Caco-2 (cell line): Measurements from ENCODE around the gene SPEM2. TPM values are rescaled to one million over a fixed set of nuclear protein-coding genes. Genes with fewer than 3 reads are reported as not detected.

Experiments used
- BruUV-seq: library from RNA; stranded (reverse); fragments of 400-500 nt; replicated peaks from 2 replicates; lab custom pipeline; 2021; lab: Mats Ljungman, UMichigan
- CTCF ChIA-PET: fragments of 300-600 bp; sonication (Branson Sonifier 250); formaldehyde crosslinking; loops from one replicate; lab custom pipeline; 2022; ENCODE audit warnings: antibody characterized with exemption; lab: Charles Lee
- POLR2A ChIA-PET: fragments of 300-600 bp; sonication (Branson Sonifier 250); formaldehyde crosslinking; loops from one replicate; lab custom pipeline; 2022; ENCODE audit warnings: antibody characterized with exemption; lab: Charles Lee
- DNase-seq, 2 experiments: peaks; one replicate each; pipeline versions ENCODE4 v3.0.0 to v3.0.0-alpha.2; 2020 to 2022
- H3K27me3 ChIP-seq: replicated peaks from 2 replicates; pipeline ENCODE4 v1.6.0; 2011; ENCODE audit warnings: low read length; ENCODE audit not compliant: control insufficient read depth, insufficient read depth
- H3K36me3 ChIP-seq: 2 replicates; pipeline ENCODE4 v1.5.1; 2011; ENCODE audit warnings: low read length; ENCODE audit not compliant: control insufficient read depth, insufficient read depth
- H3K4me1 ChIP-seq: fragments of 250-450 bp; sonication (Bioruptor Pico); 2 replicates; pipeline ENCODE4 v1.5.1; 2020; ENCODE audit warnings: mild to moderate bottlenecking
- H3K4me3 ChIP-seq: 2 replicates; pipeline ENCODE4 v1.5.1; 2011; ENCODE audit warnings: low read depth, mild to moderate bottlenecking, control low read depth, low read length
- H3K9me3 ChIP-seq: fragments of 250-450 bp; sonication (Bioruptor Pico); 2 replicates; pipeline ENCODE4 v1.5.1; 2020; ENCODE audit warnings: mild to moderate bottlenecking, moderate library complexity
- H3K27ac Mint-ChIP-seq: one replicate; pipeline ENCODE4 v1.8.0; 2022; ENCODE audit warnings: mixed read lengths; ENCODE audit not compliant: unreplicated experiment
- H3K27me3 Mint-ChIP-seq: one replicate; pipeline ENCODE4 v1.8.0; 2022; ENCODE audit warnings: mixed read lengths; ENCODE audit not compliant: insufficient read depth, unreplicated experiment
- H3K36me3 Mint-ChIP-seq: one replicate; pipeline ENCODE4 v1.8.0; 2022; ENCODE audit warnings: mild to moderate bottlenecking, mixed read lengths; ENCODE audit not compliant: insufficient read depth, unreplicated experiment
- H3K4me1 Mint-ChIP-seq: one replicate; pipeline ENCODE4 v1.8.0; 2022; ENCODE audit warnings: low read depth, mixed read lengths; ENCODE audit not compliant: unreplicated experiment
- H3K4me3 Mint-ChIP-seq: one replicate; pipeline ENCODE4 v1.8.0; 2022; ENCODE audit warnings: mild to moderate bottlenecking, moderate library complexity, mixed read lengths; ENCODE audit not compliant: unreplicated experiment
- H3K9me3 Mint-ChIP-seq: one replicate; pipeline ENCODE4 v1.8.0; 2022; ENCODE audit warnings: mixed read lengths; ENCODE audit not compliant: unreplicated experiment
- intact Hi-C: fragments of 100-400 bp; cut with micrococcal nuclease; formaldehyde crosslinking; loops from one replicate; pipeline ENCODE4 v1.10.0; 2022; ENCODE audit not compliant: unreplicated experiment
- total RNA-seq: library from RNA; stranded (reverse); gene quantifications from 2 replicates; pipeline ENCODE4 v1.2.3, GENCODE V29; 2022
- TF ChIP-seq, protein P1 (sequence below), 2 experiments: fragments of 200-600 bp in 1 of 2; IDR thresholded peaks; 1 replicate in 1 of 2; 2 replicates in 1 of 2; pipeline versions ENCODE4 v1.5.1 to v1.8.0; 2011 to 2022; ENCODE audit warnings: antibody characterized with exemption in 1 of 2, control low read depth in 1 of 2, inconsistent platforms in 1 of 2, low read depth in 1 of 2, low read length in 1 of 2, mild to moderate bottlenecking in 1 of 2, moderate library complexity in 1 of 2; ENCODE audit not compliant: insufficient read depth in 1 of 2, severe bottlenecking in 1 of 2, unreplicated experiment in 1 of 2

The SPEM2 gene
- total RNA-seq, 1 experiment from 2014 or later: not detected

DNA sequence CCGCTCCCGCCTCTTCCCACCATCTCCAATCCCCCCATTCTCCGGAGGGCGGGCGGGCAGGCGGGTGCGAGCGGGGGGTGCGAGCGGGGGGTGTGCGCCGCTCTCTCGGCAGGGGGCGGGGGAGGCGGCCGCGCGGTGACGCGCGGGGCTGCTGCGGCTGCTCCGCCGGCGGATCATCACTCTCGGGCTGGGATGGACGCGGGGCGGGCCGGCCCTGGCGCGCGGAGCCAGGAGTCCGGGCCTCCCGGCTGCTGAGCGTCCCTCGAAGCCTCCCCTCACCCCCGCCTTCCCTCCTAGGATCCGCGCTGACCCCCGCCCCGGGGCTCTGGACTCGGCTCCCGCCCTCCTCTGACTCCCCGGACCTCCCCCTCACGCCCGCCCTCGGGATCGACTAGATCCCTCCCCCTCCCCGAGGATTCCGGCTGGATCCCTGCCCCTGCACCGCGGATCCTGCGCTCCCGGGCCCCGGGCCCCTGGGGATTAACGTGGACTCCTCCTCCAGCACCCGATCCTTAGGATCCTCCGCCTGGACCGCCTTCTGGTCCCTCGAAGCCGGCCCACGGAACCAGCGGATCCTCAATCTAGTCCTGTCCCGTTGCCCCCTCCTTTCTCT, 20.6 kb upstream of the SPEM2 start:
- Mint-ChIP-seq H3K4me3 (peak overlapping the region; percentile 76), H3K36me3 (peaks cover 6% of the 10 kb centered on the region), H3K4me1 (peaks cover 8% of the 10 kb centered on the region), H3K27me3 (no peaks in the 10 kb centered on the region), H3K9me3 (no peaks in the 10 kb centered on the region), H3K27ac (peak overlapping the region; percentile 76)
- H3K9me3 ChIP-seq: no peaks in the 10 kb centered on the region
- no peaks in the 10 kb centered on the region for H3K27me3 ChIP-seq
- CTCF ChIA-PET: interaction anchor here (0.9 to 1.8 kb wide), 6 partner anchors 11 to 312 kb away, joined by 3 to 15 read pairs (median 6); partner anchors contain the start of genes DNAH2, NEURL4, PLSCR3 and TMEM102
- no peaks in the 10 kb centered on the region for H3K36me3 ChIP-seq
- peak; percentile 34 to 37 for DNase-seq
- H3K4me3 ChIP-seq: peak overlapping the region; percentile 53
- POLR2A ChIA-PET: interaction anchor here (0.7 to 2.4 kb wide), 9 partner anchors 11 to 179 kb away, joined by 3 to 38 read pairs (median 3); partner anchors contain the start of genes MPDU1, PLSCR3, POLR2A and SLC2A4
- no peaks in the 10 kb centered on the region for H3K4me1 ChIP-seq
- TF ChIP-seq, protein P1, sequence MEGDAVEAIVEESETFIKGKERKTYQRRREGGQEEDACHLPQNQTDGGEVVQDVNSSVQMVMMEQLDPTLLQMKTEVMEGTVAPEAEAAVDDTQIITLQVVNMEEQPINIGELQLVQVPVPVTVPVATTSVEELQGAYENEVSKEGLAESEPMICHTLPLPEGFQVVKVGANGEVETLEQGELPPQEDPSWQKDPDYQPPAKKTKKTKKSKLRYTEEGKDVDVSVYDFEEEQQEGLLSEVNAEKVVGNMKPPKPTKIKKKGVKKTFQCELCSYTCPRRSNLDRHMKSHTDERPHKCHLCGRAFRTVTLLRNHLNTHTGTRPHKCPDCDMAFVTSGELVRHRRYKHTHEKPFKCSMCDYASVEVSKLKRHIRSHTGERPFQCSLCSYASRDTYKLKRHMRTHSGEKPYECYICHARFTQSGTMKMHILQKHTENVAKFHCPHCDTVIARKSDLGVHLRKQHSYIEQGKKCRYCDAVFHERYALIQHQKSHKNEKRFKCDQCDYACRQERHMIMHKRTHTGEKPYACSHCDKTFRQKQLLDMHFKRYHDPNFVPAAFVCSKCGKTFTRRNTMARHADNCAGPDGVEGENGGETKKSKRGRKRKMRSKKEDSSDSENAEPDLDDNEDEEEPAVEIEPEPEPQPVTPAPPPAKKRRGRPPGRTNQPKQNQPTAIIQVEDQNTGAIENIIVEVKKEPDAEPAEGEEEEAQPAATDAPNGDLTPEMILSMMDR (IDR thresholded peaks at IDR 0.05; ENCODE audit: insufficient read depth in 1 of 2, low read depth in 1 of 2, low read length in 1 of 2, severe bottlenecking in 1 of 2, unreplicated experiment in 1 of 2): no peak
- intact Hi-C loops: loop anchor here (1.0 to 2.0 kb wide), 3 partner anchors 25 to 54 kb away; partner anchors contain the start of gene TMEM102
- no TSS peak for BruUV-seq

DNA sequence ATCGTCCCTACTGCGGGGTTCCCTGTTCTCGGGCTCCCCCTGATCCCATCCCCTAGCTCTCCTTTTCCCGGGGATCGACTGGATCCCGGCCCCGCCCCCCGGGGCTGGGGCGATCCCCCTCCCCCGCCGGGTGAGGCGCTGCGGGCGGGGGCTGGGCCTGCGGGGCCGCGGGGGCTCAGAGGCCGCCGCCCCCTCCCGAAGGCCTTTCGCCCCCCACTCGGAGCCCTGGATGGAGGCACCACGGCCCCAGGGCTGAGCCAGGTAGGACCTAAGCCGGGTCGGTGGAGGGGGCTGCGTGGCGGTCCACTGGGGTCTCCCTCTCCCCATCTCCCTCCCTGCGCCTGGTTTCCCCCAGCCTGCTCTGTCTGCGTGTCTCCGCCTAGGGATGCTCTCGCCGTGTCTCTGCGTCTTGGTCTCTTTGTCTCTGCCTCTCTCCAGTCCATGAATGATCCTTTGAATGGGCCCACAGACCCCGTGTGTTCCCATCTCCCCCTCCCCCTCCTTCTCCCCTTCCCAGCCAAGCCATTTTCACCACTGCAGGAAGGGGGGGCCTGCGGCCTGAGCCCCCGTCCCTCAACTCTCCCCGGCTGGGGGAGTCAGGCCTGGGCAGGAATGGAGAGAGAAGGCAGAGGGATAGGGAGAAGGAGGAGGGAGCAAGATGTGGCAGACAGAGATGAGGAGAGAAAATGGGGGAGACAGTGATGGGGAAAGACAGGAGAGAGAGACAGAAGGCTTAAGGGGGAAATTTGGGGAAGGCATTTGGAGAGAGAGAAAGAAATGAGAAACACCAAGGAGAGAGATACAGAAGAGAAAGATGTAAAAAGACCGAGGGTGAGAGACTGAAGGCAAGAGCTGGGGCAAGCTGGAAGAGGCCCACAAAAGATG, 19.8 kb upstream of the SPEM2 start:
- Histone ChIP-seq H3K27me3 (no peaks in the 10 kb centered on the region), H3K9me3 (no peaks in the 10 kb centered on the region), H3K36me3 (no peaks in the 10 kb centered on the region), H3K4me1 (no peaks in the 10 kb centered on the region), H3K4me3 (peak overlapping the region; percentile 53)
- ChIA-PET CTCF (interaction anchor here (0.6 kb wide), 1 partner anchor 52 kb away, joined by 3 read pairs; no protein-coding TSS in a partner anchor), POLR2A (no interaction called here)
- peaks cover 6% of the 10 kb centered on the region for H3K36me3 Mint-ChIP-seq
- no peak for DNase-seq
- no peaks in the 10 kb centered on the region for H3K9me3 Mint-ChIP-seq
- H3K27me3 Mint-ChIP-seq: no peaks in the 10 kb centered on the region
- peak overlapping the region; percentile 20 for H3K27ac Mint-ChIP-seq
- peak overlapping the region; percentile 76 for H3K4me3 Mint-ChIP-seq
- TF ChIP-seq, protein P1 (IDR thresholded peaks at IDR 0.05; ENCODE audit: insufficient read depth in 1 of 2, low read depth in 1 of 2, low read length in 1 of 2, severe bottlenecking in 1 of 2, unreplicated experiment in 1 of 2): no peak
- H3K4me1 Mint-ChIP-seq: peaks cover 8% of the 10 kb centered on the region
- TSS peak; percentile 50 for BruUV-seq
- intact Hi-C loops: loop anchor here (2.0 kb wide), 1 partner anchor 55 kb away; no protein-coding TSS in a partner anchor

DNA sequence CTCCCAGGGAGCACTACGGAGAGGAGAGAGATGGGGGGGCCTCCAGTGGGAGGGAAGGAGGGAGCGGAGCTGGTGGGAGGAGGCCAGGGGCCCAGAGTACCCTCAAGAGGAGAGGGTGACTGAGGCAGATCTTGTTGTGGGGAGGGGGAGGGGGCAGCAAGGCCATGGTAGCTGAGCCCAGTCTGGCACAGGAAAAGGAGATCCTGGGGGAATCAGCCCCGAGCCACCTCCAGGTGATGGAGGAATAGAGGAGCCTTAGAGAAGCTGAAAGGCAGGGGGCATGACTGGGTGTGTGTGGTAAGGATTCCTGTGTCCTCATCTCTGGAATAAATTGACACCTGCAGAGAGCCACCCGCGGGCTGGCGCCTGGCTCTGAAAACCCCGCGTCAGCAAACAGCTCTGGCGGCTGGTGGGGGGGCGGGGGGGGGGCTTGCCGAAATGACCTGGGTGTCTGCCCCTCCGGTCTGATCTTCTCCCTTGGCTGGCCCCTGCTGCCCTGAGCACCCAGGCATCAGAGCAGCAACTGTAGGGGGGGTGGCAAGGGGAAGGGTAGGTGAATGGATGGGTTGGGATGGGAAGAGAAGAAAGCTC, 19.1 kb upstream of the SPEM2 start:
- H3K4me1 ChIP-seq: no peaks in the 10 kb centered on the region
- Mint-ChIP-seq H3K9me3 (no peaks in the 10 kb centered on the region), H3K4me3 (no peak overlapping the region), H3K27ac (peak overlapping the region; percentile 20), H3K27me3 (no peaks in the 10 kb centered on the region), H3K36me3 (peaks cover 6% of the 10 kb centered on the region), H3K4me1 (peaks cover 8% of the 10 kb centered on the region)
- POLR2A ChIA-PET: no interaction called here
- H3K36me3 ChIP-seq: no peaks in the 10 kb centered on the region
- H3K27me3 ChIP-seq: no peaks in the 10 kb centered on the region
- TF ChIP-seq, protein P1 (IDR thresholded peaks at IDR 0.05; ENCODE audit: insufficient read depth in 1 of 2, low read depth in 1 of 2, low read length in 1 of 2, severe bottlenecking in 1 of 2, unreplicated experiment in 1 of 2): no peak
- intact Hi-C loops: no loop called here
- no peak overlapping the region for H3K4me3 ChIP-seq
- CTCF ChIA-PET: interaction anchor here (0.6 kb wide), 1 partner anchor 53 kb away, joined by 3 read pairs; no protein-coding TSS in a partner anchor
- no peaks in the 10 kb centered on the region for H3K9me3 ChIP-seq
- no TSS peak for BruUV-seq
- no peak for DNase-seq
